ENCODE data around the gene HIVEP3.

- TF ChIP-seq CTCF (conservative IDR thresholded peaks at IDR 0.05), result no peak
- TF ChIP-seq EZH2 (IDR thresholded peaks at IDR 0.05; ENCODE audit: low read depth), result no peak
These were observed 388.9 kb downstream of the HIVEP3 start for GRCh38 chr1:41529621-41530395.
